Transverse colon (tissue), 4 donors: Measurements from ENCODE around the gene ATF7IP2. TPM values are rescaled to one million over a fixed set of nuclear protein-coding genes. Genes with fewer than 3 reads are reported as not detected.
A peak's percentile ranks its signal among the peaks of the same experiment; 100 is the strongest.
"Not testable (repeated sequence)": the region's sequence is repeated elsewhere in the genome, so short reads cannot be mapped to it uniquely, and the experiment has no call there.

Source experiments
- DNase-seq: peaks from one replicate; pipeline ENCODE4 v3.0.0-alpha.2; 2019
- H3K27ac ChIP-seq, 4 donors: fragments of 200-600 bp; sonication (generic); 2 replicates each; pipeline ENCODE4 v1.5.1; 2016 to 2018; ENCODE audit warnings: inconsistent platforms in 4 of 4
- H3K27me3 ChIP-seq: fragments of 200-600 bp; sonication (generic); 2 replicates; pipeline ENCODE4 v1.5.1; 2017; ENCODE audit warnings: inconsistent platforms
- H3K36me3 ChIP-seq, 4 donors: fragments of 200-600 bp; sonication (generic); 2 replicates each; pipeline ENCODE4 v1.5.1; 2017 to 2019; ENCODE audit warnings: inconsistent platforms in 4 of 4
- H3K4me1 ChIP-seq, 4 donors: fragments of 200-600 bp; sonication (generic); 2 replicates each; pipeline ENCODE4 v1.5.1; 2017 to 2020; ENCODE audit warnings: inconsistent platforms in 4 of 4
- H3K4me3 ChIP-seq, 4 donors: fragments of 200-600 bp; sonication (generic); 1 replicate in 1 of 4; 2 replicates in 3 of 4; pipeline versions ENCODE4 v1.5.1 to v1.6.1; 2017 to 2019; ENCODE audit warnings: inconsistent platforms in 4 of 4
- H3K9me3 ChIP-seq, 2 donors: fragments of 200-600 bp; sonication (generic); 2 replicates each; pipeline ENCODE4 v1.5.1; 2017 to 2019; ENCODE audit warnings: inconsistent platforms in 2 of 2
- CTCF ChIP-seq, 5 experiments: fragments of 200-600 bp in 3 of 5; fragments of 450-650 bp in 2 of 5; sonication (generic) in 3 of 5; IDR thresholded peaks; 1 replicate in 2 of 5; 2 replicates in 3 of 5; pipeline ENCODE4 v1.5.1; 2016 to 2017; ENCODE audit warnings: antibody characterized with exemption in 5 of 5, inconsistent platforms in 3 of 5, mild to moderate bottlenecking in 2 of 5, moderate library complexity in 1 of 5
- EP300 ChIP-seq: sonication (generic); formaldehyde crosslinking; IDR thresholded peaks from one replicate; pipeline ENCODE4 v1.6.1; 2017; ENCODE audit warnings: antibody characterized with exemption, low read depth
- POLR2A ChIP-seq: fragments of 450-650 bp; IDR thresholded peaks from one replicate; pipeline ENCODE4 v1.6.1; 2016; ENCODE audit warnings: antibody characterized with exemption, mild to moderate bottlenecking, moderate library complexity
- POLR2AphosphoS5 ChIP-seq, 3 donors: sonication (generic); formaldehyde crosslinking; IDR thresholded peaks; one replicate each; pipeline ENCODE4 v1.6.1; 2016; ENCODE audit warnings: antibody characterized with exemption in 3 of 3
- WGBS, 2 donors: methylation state at CpG; one replicate each; pipeline ENCODE4 v1.1.5; 2018; ENCODE audit warnings: low coverage in 1 of 2; 5-methylcytosine and 5-hydroxymethylcytosine counted together
- in situ Hi-C, 4 donors: fragments of 200-750 bp; cut with MboI; loops; one replicate each; pipeline versions ENCODE4 v1.15.0 to v1.15.1; 2017; ENCODE audit warnings: low sequenced_read_pairs in 3 of 4, low pct_ligation_motif_present in 1 of 4, low pct_unique_long_range_greater_than_20kb in 1 of 4
- intact Hi-C: fragments of 100-400 bp; cut with DNase I; formaldehyde crosslinking; loops from one replicate; pipeline ENCODE4 v1.15.1; 2023; ENCODE audit warnings: low total_unique reads
- total RNA-seq, 4 donors: library from RNA; depleted of rRNA; stranded (reverse); fragments of >200 nt; gene quantifications; one replicate each; pipeline ENCODE4 v1.1.0, GENCODE V29; 2016

ATF7IP2 gene
- total RNA-seq = 10 to 100 TPM in 2 of 4 donors, 1 to 10 TPM in 2; 1.5 to 22.9 (median 10.8) TPM

- no peaks in the 10 kb centered on the region for H3K36me3 ChIP-seq
- in situ Hi-C loops (no loop called here), intact Hi-C loops (no loop called here)
- no peaks in the 10 kb centered on the region for H3K27me3 ChIP-seq
- peak; percentile 67 for TF ChIP-seq POLR2A
- TF ChIP-seq EP300 = no peak
- peak; percentile 71 to 91 (median 84) for TF ChIP-seq POLR2AphosphoS5 (IDR thresholded peaks at IDR 0.05)
- TF ChIP-seq CTCF (IDR thresholded peaks at IDR 0.05) = no peak
- 24 to 32% methylated on average over 11 to 50 of the region's 66 CpGs for WGBS, 2 donors
- peak within 1 kb of the TSS; percentile 72 to 80 (median 74) for H3K27ac ChIP-seq
- H3K9me3 ChIP-seq = no peaks in the 10 kb centered on the region
- peaks cover 0 to 14% (median 3%) of the 10 kb centered on the region in 4 donors for H3K4me1 ChIP-seq
- H3K4me3 ChIP-seq = peak within 1 kb of the TSS; percentile 33 to 64 (median 52)
- peak; percentile 86 for DNase-seq
Observed at GRCh38 chr16:10385725-10386516, at the start of gene ATF7IP2. TSS of gene ATF7IP2 (plus strand) at chr16:10386061. CDS start at chr16:10430621, 44,560 bp downstream.

GRCh38 chr16:10338426-10338825 is 47.4 kb upstream of the ATF7IP2 start:
- peak in 1 of 3 donors; percentile 50 for TF ChIP-seq POLR2AphosphoS5 (IDR thresholded peaks at IDR 0.05)
- no peak for TF ChIP-seq EP300
- in situ Hi-C loops = no loop called here
- no peak for DNase-seq
- H3K4me1 ChIP-seq = no peaks in the 10 kb centered on the region
- intact Hi-C loops = no loop called here
- H3K4me3 ChIP-seq = no peak overlapping the region
- no peaks in the 10 kb centered on the region for H3K36me3 ChIP-seq
- H3K27me3 ChIP-seq = no peaks in the 10 kb centered on the region
- no peak overlapping the region for H3K27ac ChIP-seq
- peaks cover 11 to 16% of the 10 kb centered on the region in 2 donors for H3K9me3 ChIP-seq
- WGBS, 2 donors = 29 to 70% methylated on average over 1 to 2 of the region's 2 CpGs

GRCh38 chr16:10339777-10340732 is 45.8 kb upstream of the ATF7IP2 start:
- no peaks in the 10 kb centered on the region for H3K4me1 ChIP-seq
- TF ChIP-seq POLR2A (no peak), EP300 (no peak), CTCF (IDR thresholded peaks at IDR 0.05) (no peak), POLR2AphosphoS5 (IDR thresholded peaks at IDR 0.05) (no peak)
- no peak overlapping the region for H3K4me3 ChIP-seq
- H3K27me3 ChIP-seq = no peaks in the 10 kb centered on the region
- 81 to 83% methylated on average over 4 to 8 of the region's 8 CpGs for WGBS, 2 donors
- H3K9me3 ChIP-seq = peaks cover 11 to 16% of the 10 kb centered on the region in 2 donors
- H3K36me3 ChIP-seq = no peaks in the 10 kb centered on the region
- intact Hi-C loops = no loop called here
- in situ Hi-C loops = no loop called here
- no peak for DNase-seq
- no peak overlapping the region for H3K27ac ChIP-seq

GRCh38 chr16:10343124-10343760 is 42.6 kb upstream of the ATF7IP2 start:
- 81 to 93% methylated on average over 5 to 9 of the region's 9 CpGs for WGBS, 2 donors
- H3K4me1 ChIP-seq = no peaks in the 10 kb centered on the region
- H3K27me3 ChIP-seq = no peaks in the 10 kb centered on the region
- TF ChIP-seq POLR2A (no peak), EP300 (no peak), POLR2AphosphoS5 (IDR thresholded peaks at IDR 0.05) (no peak), CTCF (IDR thresholded peaks at IDR 0.05) (no peak)
- in situ Hi-C loops = no loop called here
- no peak for DNase-seq
- no peaks in the 10 kb centered on the region for H3K36me3 ChIP-seq
- H3K9me3 ChIP-seq = peaks cover 11 to 16% of the 10 kb centered on the region in 2 donors
- H3K27ac ChIP-seq = no peak overlapping the region
- no peak overlapping the region for H3K4me3 ChIP-seq
- intact Hi-C loops = no loop called here

GRCh38 chr16:10344699-10345098 is 41.2 kb upstream of the ATF7IP2 start:
- H3K36me3 ChIP-seq, in situ Hi-C loops, DNase-seq, H3K4me1 ChIP-seq, H3K27me3 ChIP-seq, intact Hi-C loops, H3K4me3 ChIP-seq, H3K27ac ChIP-seq: not testable (repeated sequence)
- 94% methylated on average over 1 of the region's 1 CpG; no CpG with 5 or more reads in 1 of the 2 donors for WGBS, 2 donors
- peaks cover 6 to 16% of the 10 kb centered on the region in 2 donors for H3K9me3 ChIP-seq
